ENCODE data around the gene TAF11L12.
"Not testable (repeated sequence)": the region's sequence is repeated elsewhere in the genome, so short reads cannot be mapped to it uniquely, and the experiment has no call there.

DNA sequence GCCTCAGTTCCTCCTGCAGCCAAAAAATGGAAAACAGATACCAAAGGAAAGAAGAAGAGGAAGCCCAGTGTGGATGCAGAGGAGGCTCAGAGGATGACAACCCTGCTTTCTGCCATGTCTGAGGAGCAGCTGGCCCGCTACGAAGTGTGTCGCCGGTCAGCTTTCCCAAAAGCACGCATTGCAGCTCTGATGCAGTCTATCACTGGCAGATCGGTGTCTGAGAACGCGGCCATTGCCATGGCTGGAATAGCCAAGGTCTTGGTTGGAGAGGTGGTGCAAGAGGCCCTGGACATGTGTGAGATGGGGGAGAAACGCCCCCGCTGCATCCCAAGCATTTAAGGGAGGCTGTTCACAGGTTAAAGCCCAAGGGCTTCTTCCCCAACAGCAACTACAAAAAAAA, 39.0 kb downstream of the TAF11L12 start:
- not testable (repeated sequence) for TF ChIP-seq CTCF (conservative IDR thresholded peaks at IDR 0.05; ENCODE audit: low read depth, low read length); EZH2 (IDR thresholded peaks at IDR 0.05; ENCODE audit: low read length, unreplicated experiment)
